Hematopoietic multipotent progenitor cell treated with erythropoietin and hydrocortisone succinate and interleukin-3 and kit ligand, for 6 days (in vitro differentiated cells): Measurements from ENCODE around the gene BTAF1.

Source experiments
- DNase-seq: peaks from one replicate; pipeline ENCODE4 v3.0.0-alpha.2; 2015

Gene BTAF1

GRCh38 chr10:92054807-92055206 is 131.2 kb downstream of the BTAF1 start:
- no peak for DNase-seq

- no peak for DNase-seq
Measured at GRCh38 chr10:92062273-92062672, 138.7 kb downstream of the BTAF1 start.

- no peak for DNase-seq
Measured at GRCh38 chr10:92064506-92064905, 140.9 kb downstream of the BTAF1 start.

- DNase-seq = no peak
Measured at GRCh38 chr10:92066386-92066785, 142.8 kb downstream of the BTAF1 start.

GRCh38 chr10:92068900-92069299 is 145.3 kb downstream of the BTAF1 start:
- no peak for DNase-seq

- peak; percentile 61 for DNase-seq
Measured at GRCh38 chr10:92074126-92074887, 150.7 kb downstream of the BTAF1 start.

GRCh38 chr10:92075829-92076228 is 152.3 kb downstream of the BTAF1 start:
- no peak for DNase-seq

GRCh38 chr10:92076722-92077121 is 153.2 kb downstream of the BTAF1 start:
- no peak for DNase-seq

- no peak for DNase-seq
Measured at GRCh38 chr10:92079003-92079402, 155.4 kb downstream of the BTAF1 start.
